Gastrocnemius medialis (tissue), 4 donors: Measurements from ENCODE around the gene TNS1. TPM values are rescaled to one million over a fixed set of nuclear protein-coding genes. Genes with fewer than 3 reads are reported as not detected.
A peak's percentile ranks its signal among the peaks of the same experiment; 100 is the strongest.

ENCODE experiments used
- ATAC-seq, 2 donors: fragments of 150-250 bp; one replicate each; pipeline ENCODE4 v1.9.1; 2016
- DNase-seq, 2 donors: peaks; one replicate each; pipeline ENCODE4 v3.0.0-alpha.2; 2019
- H3K27ac ChIP-seq, 4 donors: fragments of 200-600 bp; sonication (generic); 1 replicate in 1 of 4; 2 replicates in 3 of 4; pipeline ENCODE4 v1.5.1; 2016 to 2018; ENCODE audit warnings: mild to moderate bottlenecking in 2 of 4, moderate library complexity in 1 of 4
- H3K27me3 ChIP-seq, 3 donors: fragments of 200-600 bp; sonication (generic) in 2 of 3; 1 replicate in 1 of 3; 2 replicates in 2 of 3; pipeline versions ENCODE4 v1.5.1 to v1.6.0; 2016 to 2019; ENCODE audit warnings: mild to moderate bottlenecking in 1 of 3, moderate library complexity in 1 of 3
- H3K36me3 ChIP-seq, 2 donors: fragments of 200-600 bp; sonication (generic) in 1 of 2; one replicate each; pipeline ENCODE4 v1.5.1; 2017 to 2018
- H3K4me1 ChIP-seq, 2 donors: fragments of 200-600 bp; sonication (generic) in 1 of 2; one replicate each; pipeline ENCODE4 v1.5.1; 2016 to 2017; ENCODE audit warnings: mild to moderate bottlenecking in 2 of 2
- H3K4me3 ChIP-seq, 4 donors: fragments of 200-600 bp; sonication (generic) in 3 of 4; 1 replicate in 1 of 4; 2 replicates in 3 of 4; pipeline ENCODE4 v1.5.1; 2016 to 2019; ENCODE audit warnings: mild to moderate bottlenecking in 2 of 4
- H3K9me3 ChIP-seq, 3 donors: fragments of 200-600 bp; sonication (generic) in 2 of 3; 1 replicate in 1 of 3; 2 replicates in 2 of 3; pipeline ENCODE4 v1.5.1; 2016 to 2019
- CTCF ChIP-seq, 5 experiments: fragments of 450-650 bp in 3 of 5; fragments of 200-600 bp in 2 of 5; sonication (generic) in 2 of 5; IDR thresholded peaks in 4 of 5; conservative IDR thresholded peaks in 1 of 5; 1 replicate in 4 of 5; 2 replicates in 1 of 5; pipeline ENCODE4 v1.5.1; 2016 to 2019; ENCODE audit warnings: antibody characterized with exemption in 5 of 5, mild to moderate bottlenecking in 3 of 5, moderate library complexity in 3 of 5
- POLR2A ChIP-seq, 2 donors: fragments of 450-650 bp; IDR thresholded peaks; one replicate each; pipeline ENCODE4 v1.6.1; 2017; ENCODE audit warnings: antibody characterized with exemption in 2 of 2, mild to moderate bottlenecking in 2 of 2, moderate library complexity in 2 of 2
- in situ Hi-C, 4 donors: fragments of 200-750 bp; cut with MboI; loops; one replicate each; pipeline versions ENCODE4 v1.15.0 to v1.8.0; 2017; ENCODE audit warnings: low sequenced_read_pairs in 4 of 4
- intact Hi-C: fragments of 100-400 bp; cut with DNase I; formaldehyde crosslinking; loops from one replicate; pipeline ENCODE4 v1.15.1; 2023; ENCODE audit warnings: low total_unique reads
- total RNA-seq, 4 donors: library from RNA; depleted of rRNA; stranded (reverse); fragments of >200 nt; gene quantifications; one replicate each; pipeline versions ENCODE4 v1.1.0 to v1.2.3, GENCODE V29; 2016

TNS1 gene
- total RNA-seq, 4 donors from 2014 or later: 407 to 670 (median 484) TPM

- DNase-seq: peak in 1 of 2 donors; percentile 39
- Histone ChIP-seq H3K27ac (no peak overlapping the region), H3K4me1 (peaks cover 4 to 7% of the 10 kb centered on the region in 2 donors), H3K36me3 (no peaks in the 10 kb centered on the region), H3K9me3 (no peaks in the 10 kb centered on the region), H3K27me3 (no peaks in the 10 kb centered on the region), H3K4me3 (peak overlapping the region in 3 of 4 donors; percentile 19 to 29 (median 26))
- in situ Hi-C loops: no loop called here
- peak; percentile 40 to 60 for ATAC-seq
- intact Hi-C loops: loop anchor here (10.0 kb wide), 1 partner anchor 422 kb away; no protein-coding TSS in a partner anchor
- TF ChIP-seq CTCF (IDR thresholded peaks at IDR 0.05 in 4 of 5, conservative IDR thresholded peaks at IDR 0.05 in 1 of 5): peak; percentile 57 to 92 (median 87)
- no peak for TF ChIP-seq POLR2A (IDR thresholded peaks at IDR 0.05)
These were observed 246.3 kb downstream of the TNS1 start for GRCh38 chr2:217756375-217757107.

- no peak for TF ChIP-seq CTCF (IDR thresholded peaks at IDR 0.05 in 4 of 5, conservative IDR thresholded peaks at IDR 0.05 in 1 of 5)
- no peak for TF ChIP-seq POLR2A (IDR thresholded peaks at IDR 0.05)
- DNase-seq (no peak), ATAC-seq (no peak)
- H3K27ac ChIP-seq: no peak overlapping the region
- H3K9me3 ChIP-seq: no peaks in the 10 kb centered on the region
- H3K4me3 ChIP-seq: no peak overlapping the region
- intact Hi-C loops: loop anchor here (2.0 to 10.0 kb wide), 2 partner anchors 104 to 420 kb away; no protein-coding TSS in a partner anchor
- in situ Hi-C loops: no loop called here
- no peaks in the 10 kb centered on the region for H3K27me3 ChIP-seq
- H3K4me1 ChIP-seq: peaks cover 4 to 7% of the 10 kb centered on the region in 2 donors
- no peaks in the 10 kb centered on the region for H3K36me3 ChIP-seq
These were observed 247.6 kb downstream of the TNS1 start for GRCh38 chr2:217755027-217755745.

DNA sequence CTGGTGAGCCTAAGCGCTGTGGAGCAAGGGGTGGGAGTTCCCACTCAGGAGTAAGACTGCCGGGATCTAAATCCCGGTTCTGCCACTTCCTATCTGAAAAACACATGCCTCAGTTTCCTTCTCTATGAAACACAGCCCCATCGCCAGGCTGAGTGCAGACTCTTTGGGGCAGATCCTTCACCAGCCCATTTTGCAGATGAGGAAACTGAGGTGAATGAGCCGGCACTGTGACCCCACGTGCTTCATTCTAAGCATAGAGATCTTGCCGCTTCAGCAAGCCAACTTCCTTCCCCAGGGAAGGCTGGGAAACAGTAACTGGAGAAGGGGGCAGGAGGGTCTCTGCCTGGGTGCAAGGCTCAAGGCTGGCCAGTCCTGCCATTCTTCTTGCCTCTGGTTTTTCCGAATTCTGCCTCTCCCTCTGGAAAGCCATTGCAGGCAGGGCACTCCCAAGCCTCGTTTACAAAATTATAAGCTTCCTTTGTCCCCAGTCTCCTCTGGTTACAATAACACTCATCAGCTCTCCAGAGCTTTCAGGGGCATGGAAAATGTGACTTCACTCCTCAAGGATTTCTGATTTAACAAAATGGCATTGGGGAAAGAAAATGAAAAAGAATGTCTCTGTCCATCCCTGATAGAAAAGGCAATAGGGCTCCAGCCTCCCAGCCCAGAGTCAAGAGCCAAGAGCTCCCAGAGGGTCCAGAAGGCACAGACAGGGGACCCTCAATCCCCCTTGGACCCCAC, 249.2 kb downstream of the TNS1 start:
- H3K27me3 ChIP-seq: no peaks in the 10 kb centered on the region
- ATAC-seq: no peak
- no peak overlapping the region for H3K27ac ChIP-seq
- in situ Hi-C loops (no loop called here), intact Hi-C loops (loop anchor here (2.0 to 10.0 kb wide), 2 partner anchors 103 to 419 kb away; no protein-coding TSS in a partner anchor)
- H3K4me1 ChIP-seq: peaks cover 4 to 7% of the 10 kb centered on the region in 2 donors
- no peak for DNase-seq
- H3K36me3 ChIP-seq: no peaks in the 10 kb centered on the region
- no peaks in the 10 kb centered on the region for H3K9me3 ChIP-seq
- H3K4me3 ChIP-seq: no peak overlapping the region
- TF ChIP-seq CTCF (IDR thresholded peaks at IDR 0.05 in 4 of 5, conservative IDR thresholded peaks at IDR 0.05 in 1 of 5) (no peak), POLR2A (IDR thresholded peaks at IDR 0.05) (no peak)

DNA sequence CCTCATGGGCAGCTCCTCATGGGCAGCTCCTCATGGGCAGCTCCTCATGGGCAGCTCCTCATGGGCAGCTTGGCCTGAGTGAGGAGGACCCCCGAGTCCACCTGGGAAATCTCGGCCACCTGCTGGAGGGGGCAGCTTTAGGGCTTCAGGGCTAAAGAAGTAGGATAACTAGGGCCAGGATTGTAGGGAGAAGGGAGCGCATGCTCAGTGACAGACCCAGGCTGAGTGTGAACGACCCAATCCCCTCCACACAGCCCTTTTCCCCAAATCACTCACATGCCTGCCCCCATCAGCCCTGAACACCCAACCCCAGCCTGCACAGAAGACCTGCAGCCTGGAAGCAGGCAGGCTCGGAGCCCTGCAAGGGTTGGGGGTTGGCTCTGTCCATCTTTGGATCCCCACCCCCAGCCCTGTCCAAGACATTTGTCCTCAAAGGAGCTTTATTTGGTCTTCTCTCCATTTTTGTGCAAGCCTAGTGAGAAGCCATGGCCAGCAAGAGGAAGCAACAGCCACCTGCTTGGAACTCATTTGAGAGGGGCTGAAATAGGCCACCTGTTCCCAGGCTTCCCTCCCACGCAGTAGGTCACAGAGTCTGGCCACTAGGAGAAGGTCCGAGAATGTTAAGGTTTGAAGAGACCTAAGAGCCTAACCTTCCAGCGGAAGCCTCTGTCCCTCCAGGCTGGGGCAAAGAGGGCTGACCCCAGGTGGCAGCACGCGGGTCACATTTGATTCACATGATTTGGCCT, 249.9 kb downstream of the TNS1 start:
- Histone ChIP-seq H3K27ac (no peak overlapping the region), H3K36me3 (no peaks in the 10 kb centered on the region), H3K27me3 (no peaks in the 10 kb centered on the region), H3K4me3 (no peak overlapping the region), H3K4me1 (peaks cover 4 to 7% of the 10 kb centered on the region in 2 donors), H3K9me3 (no peaks in the 10 kb centered on the region)
- ATAC-seq (no peak), DNase-seq (no peak)
- intact Hi-C loops: loop anchor here (10.0 kb wide), 1 partner anchor 418 kb away; no protein-coding TSS in a partner anchor
- TF ChIP-seq POLR2A (IDR thresholded peaks at IDR 0.05) (no peak), CTCF (IDR thresholded peaks at IDR 0.05 in 4 of 5, conservative IDR thresholded peaks at IDR 0.05 in 1 of 5) (no peak)
- in situ Hi-C loops: no loop called here
